ENCODE measurements around the gene ADAP1. TPM values are rescaled to one million over a fixed set of nuclear protein-coding genes. Genes with fewer than 3 reads are reported as not detected.

The ADAP1 gene
- total and polyA plus RNA-seq, 11 donors = 3.1 to 16.5 (median 12.0) TPM

GRCh38 chr7:970744-971143, 16.3 kb upstream of the ADAP1 start:
- TF ChIP-seq POLR2A (IDR thresholded peaks at IDR 0.05) = no peak
- no peak for TF ChIP-seq CTCF (IDR thresholded peaks at IDR 0.05)

GRCh38 chr7:969403-969802, 14.9 kb upstream of the ADAP1 start:
- H3K4me1 ChIP-seq = peaks cover 3 to 58% (median 40%) of the 10 kb centered on the region in 12 donors
- TF ChIP-seq CTCF (IDR thresholded peaks at IDR 0.05) = no peak
- TF ChIP-seq POLR2A (IDR thresholded peaks at IDR 0.05) = no peak
- H3K4me3 ChIP-seq = no peak overlapping the region
- peak overlapping the region in 1 of 12 donors; percentile 52 for H3K27ac ChIP-seq
- DNase-seq (no peak), ATAC-seq (no peak)
- peaks cover 0 to 73% (median 66%) of the 10 kb centered on the region in 9 donors for H3K36me3 ChIP-seq
- intact Hi-C loops (cut with DNase I) = no loop called here
- 89 to 95% (median 93%) methylated on average over 10 to 11 of the region's 11 CpGs for WGBS, 4 donors
- no peaks in the 10 kb centered on the region for H3K9me3 ChIP-seq
- H3K27me3 ChIP-seq = no peaks in the 10 kb centered on the region

More at GRCh38 chr7:970744-971143, 16.3 kb upstream of the ADAP1 start:
- H3K27me3 ChIP-seq = no peaks in the 10 kb centered on the region
- intact Hi-C loops (cut with DNase I) = no loop called here
- DNase-seq = no peak
- peaks cover 3 to 50% (median 32%) of the 10 kb centered on the region in 12 donors for H3K4me1 ChIP-seq
- no peaks in the 10 kb centered on the region for H3K9me3 ChIP-seq
- whole genome bisulfite sequencing, 4 donors = 85 to 94% (median 89%) methylated on average over 5 to 6 of the region's 6 CpGs
- peaks cover 0 to 73% (median 66%) of the 10 kb centered on the region in 9 donors for H3K36me3 ChIP-seq
- H3K27ac ChIP-seq = no peak overlapping the region
- no peak overlapping the region for H3K4me3 ChIP-seq
- ATAC-seq = no peak

- intact Hi-C loops (cut with DNase I) = no loop called here
- TF ChIP-seq CTCF (IDR thresholded peaks at IDR 0.05) (no peak), POLR2A (IDR thresholded peaks at IDR 0.05) (no peak)
- peaks cover 0 to 58% (median 40%) of the 10 kb centered on the region in 12 donors for H3K4me1 ChIP-seq
- H3K9me3 ChIP-seq = no peaks in the 10 kb centered on the region
- no peak overlapping the region for H3K4me3 ChIP-seq
- DNase-seq (no peak), ATAC-seq (no peak)
- peak overlapping the region in 5 of 12 donors; percentile 7 to 57 (median 50) for H3K27ac ChIP-seq
- H3K27me3 ChIP-seq = no peaks in the 10 kb centered on the region
- H3K36me3 ChIP-seq = peaks cover 0 to 71% (median 66%) of the 10 kb centered on the region in 9 donors
- 77 to 90% (median 87%) methylated on average over 18 to 24 of the region's 24 CpGs for WGBS, 4 donors
These were observed 14.0 kb upstream of the ADAP1 start for GRCh38 chr7:968205-969105.

- Histone ChIP-seq H3K36me3 (peaks cover 0 to 62% (median 58%) of the 10 kb centered on the region in 9 donors), H3K27ac (peak overlapping the region in 4 of 12 donors; percentile 29 to 57 (median 42)), H3K27me3 (no peaks in the 10 kb centered on the region), H3K4me1 (peaks cover 0 to 57% (median 37%) of the 10 kb centered on the region in 12 donors), H3K4me3 (no peak overlapping the region), H3K9me3 (no peaks in the 10 kb centered on the region)
- intact Hi-C loops (cut with DNase I) = no loop called here
- WGBS, 4 donors = 86 to 92% (median 87%) methylated on average over 39 of the region's 39 CpGs
- ATAC-seq (no peak), DNase-seq (no peak)
- no peak for TF ChIP-seq POLR2A (IDR thresholded peaks at IDR 0.05)
- TF ChIP-seq CTCF (IDR thresholded peaks at IDR 0.05) = no peak
These were observed 13.0 kb upstream of the ADAP1 start for GRCh38 chr7:967361-968082.

Data from heart left ventricle (tissue), 16 donors.